ENCODE measurements around the gene BMP7.

BMP7 gene

DNA sequence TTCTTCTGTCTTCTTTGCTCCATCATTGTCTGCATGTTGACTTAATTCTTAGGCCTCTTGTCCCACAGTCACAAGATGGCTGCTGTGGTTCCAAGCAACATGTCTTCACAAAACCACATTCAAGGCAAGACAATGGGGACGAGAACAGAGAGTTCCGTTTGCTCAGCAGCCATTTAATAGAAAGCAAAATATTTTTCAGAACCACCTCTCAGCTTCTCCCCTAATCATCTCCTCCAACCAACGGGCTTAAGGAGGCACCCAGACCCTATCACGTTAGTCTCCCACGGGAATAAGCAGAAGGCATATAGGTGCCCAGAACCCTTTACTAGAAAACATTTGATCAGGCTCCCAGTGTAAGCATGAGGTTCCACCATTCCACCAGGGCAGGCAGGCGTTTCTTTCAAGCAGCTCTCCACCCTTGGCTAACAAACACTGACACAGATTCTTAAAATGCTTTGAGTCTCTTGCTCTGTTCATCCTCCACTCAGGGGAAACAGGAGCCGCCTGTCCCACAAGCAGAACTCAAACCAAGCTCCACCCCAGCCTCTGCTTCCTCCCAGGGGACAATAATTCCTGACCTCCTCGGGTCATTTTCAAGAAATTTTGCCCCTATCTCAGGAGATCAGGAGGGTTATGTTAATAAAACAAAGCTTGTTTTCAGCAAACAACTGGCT is 19.0 kb downstream of the BMP7 start:
- no peaks in the 10 kb centered on the region for H3K36me3 ChIP-seq (ENCODE audit: insufficient read depth, low read length)
- H3K4me3 ChIP-seq: no peak overlapping the region
- H3K9me3 ChIP-seq (ENCODE audit: low read depth, low read length): no peaks in the 10 kb centered on the region
- H3K27ac ChIP-seq: no peak overlapping the region
- TF ChIP-seq FOXP2 (optimal IDR thresholded peaks at IDR 0.05; ENCODE audit: control extremely low read depth, extremely low read length, insufficient read depth) (no peak), POLR2AphosphoS5 (IDR thresholded peaks at IDR 0.05; ENCODE audit: borderline replicate concordance, low read depth, low read length) (no peak), EZH2 (IDR thresholded peaks at IDR 0.05) (no peak)
- H3K9ac ChIP-seq (ENCODE audit: insufficient read length): no peak overlapping the region
- no peak for DNase-seq (ENCODE audit: low read depth, low spot score)

DNA sequence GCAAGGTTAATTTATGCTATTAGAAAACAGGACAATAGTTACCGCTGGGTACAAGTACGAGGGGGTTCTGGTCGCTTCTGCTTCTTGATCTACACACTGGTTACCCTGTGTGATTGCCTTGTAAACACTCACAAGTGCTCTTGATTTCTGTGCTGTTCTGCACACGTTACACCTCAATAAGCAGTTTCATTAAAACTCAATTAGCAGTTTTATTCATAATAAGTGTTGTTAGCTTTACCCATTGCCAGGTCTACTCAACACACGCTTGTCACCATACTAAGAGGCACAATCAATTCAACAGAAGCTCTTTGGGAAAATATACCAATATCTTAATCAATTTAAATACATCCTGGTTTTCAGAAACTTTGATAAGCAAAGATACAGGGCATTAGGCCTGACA is 20.4 kb downstream of the BMP7 start:
- Histone ChIP-seq H3K9ac (ENCODE audit: insufficient read length) (no peak overlapping the region), H3K4me3 (no peak overlapping the region), H3K9me3 (ENCODE audit: low read depth, low read length) (no peaks in the 10 kb centered on the region), H3K36me3 (ENCODE audit: insufficient read depth, low read length) (no peaks in the 10 kb centered on the region), H3K27ac (no peak overlapping the region)
- TF ChIP-seq FOXP2 (optimal IDR thresholded peaks at IDR 0.05; ENCODE audit: control extremely low read depth, extremely low read length, insufficient read depth): no peak
- TF ChIP-seq POLR2AphosphoS5 (IDR thresholded peaks at IDR 0.05; ENCODE audit: borderline replicate concordance, low read depth, low read length): no peak
- no peak for TF ChIP-seq EZH2 (IDR thresholded peaks at IDR 0.05)
- no peak for DNase-seq (ENCODE audit: low read depth, low spot score)

DNA sequence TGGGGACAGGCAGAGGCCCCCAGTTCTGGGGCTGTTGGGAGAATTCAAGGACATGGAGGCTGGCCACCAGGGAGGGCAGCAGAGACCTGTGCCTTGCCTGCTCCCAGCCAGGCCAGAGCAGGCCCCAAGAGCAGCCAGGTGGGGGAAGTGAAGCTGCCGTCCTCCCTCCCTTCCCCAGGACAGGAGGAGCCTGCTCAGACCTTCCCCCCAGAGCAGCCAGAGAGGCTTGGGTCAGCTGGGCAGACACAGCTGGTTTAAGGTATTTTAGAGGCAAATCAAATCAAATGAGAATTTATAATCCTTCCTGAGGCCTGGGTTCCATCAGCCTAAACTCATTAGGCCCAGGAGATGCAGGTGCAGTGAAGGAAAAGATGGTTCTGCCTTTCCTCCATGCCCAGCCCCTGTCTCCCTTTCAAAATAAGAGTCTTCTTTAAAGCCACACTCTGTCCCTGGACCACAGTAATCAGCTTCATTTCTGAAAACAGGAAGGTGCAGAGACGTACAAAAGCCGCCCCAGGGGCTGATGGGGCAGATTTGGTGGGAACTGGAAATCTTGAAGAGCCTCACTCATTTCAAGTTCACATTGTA is 21.7 kb downstream of the BMP7 start:
- Histone ChIP-seq H3K9me3 (ENCODE audit: low read depth, low read length) (no peaks in the 10 kb centered on the region), H3K9ac (ENCODE audit: insufficient read length) (no peak overlapping the region), H3K27ac (no peak overlapping the region), H3K4me3 (no peak overlapping the region), H3K36me3 (ENCODE audit: insufficient read depth, low read length) (no peaks in the 10 kb centered on the region)
- TF ChIP-seq POLR2AphosphoS5 (IDR thresholded peaks at IDR 0.05; ENCODE audit: borderline replicate concordance, low read depth, low read length): no peak
- no peak for TF ChIP-seq FOXP2 (optimal IDR thresholded peaks at IDR 0.05; ENCODE audit: control extremely low read depth, extremely low read length, insufficient read depth)
- no peak for TF ChIP-seq EZH2 (IDR thresholded peaks at IDR 0.05)
- DNase-seq (ENCODE audit: low read depth, low spot score): no peak

DNA sequence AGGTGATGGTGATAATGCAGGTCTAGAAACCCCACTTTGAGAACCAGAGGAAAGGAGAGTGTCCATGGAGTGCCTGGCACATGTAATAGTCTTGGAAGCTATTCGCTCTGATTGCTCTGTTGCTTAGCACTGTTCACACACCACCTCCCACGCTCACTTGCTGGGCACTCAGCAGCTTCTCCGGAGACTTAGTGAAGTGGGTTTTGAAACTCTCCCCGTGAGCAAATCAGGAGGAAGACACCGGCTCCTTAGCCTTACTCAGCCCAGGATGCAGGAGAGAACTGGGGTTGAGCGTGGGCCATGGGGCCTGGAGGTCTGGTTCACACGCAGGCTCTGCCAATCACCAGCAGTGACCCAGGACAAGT is 22.2 kb downstream of the BMP7 start:
- no peaks in the 10 kb centered on the region for H3K36me3 ChIP-seq (ENCODE audit: insufficient read depth, low read length)
- no peak for DNase-seq (ENCODE audit: low read depth, low spot score)
- no peaks in the 10 kb centered on the region for H3K9me3 ChIP-seq (ENCODE audit: low read depth, low read length)
- H3K4me3 ChIP-seq: no peak overlapping the region
- no peak for TF ChIP-seq EZH2 (IDR thresholded peaks at IDR 0.05)
- TF ChIP-seq POLR2AphosphoS5 (IDR thresholded peaks at IDR 0.05; ENCODE audit: borderline replicate concordance, low read depth, low read length): no peak
- no peak for TF ChIP-seq FOXP2 (optimal IDR thresholded peaks at IDR 0.05; ENCODE audit: control extremely low read depth, extremely low read length, insufficient read depth)
- H3K27ac ChIP-seq: no peak overlapping the region
- H3K9ac ChIP-seq (ENCODE audit: insufficient read length): no peak overlapping the region

DNA sequence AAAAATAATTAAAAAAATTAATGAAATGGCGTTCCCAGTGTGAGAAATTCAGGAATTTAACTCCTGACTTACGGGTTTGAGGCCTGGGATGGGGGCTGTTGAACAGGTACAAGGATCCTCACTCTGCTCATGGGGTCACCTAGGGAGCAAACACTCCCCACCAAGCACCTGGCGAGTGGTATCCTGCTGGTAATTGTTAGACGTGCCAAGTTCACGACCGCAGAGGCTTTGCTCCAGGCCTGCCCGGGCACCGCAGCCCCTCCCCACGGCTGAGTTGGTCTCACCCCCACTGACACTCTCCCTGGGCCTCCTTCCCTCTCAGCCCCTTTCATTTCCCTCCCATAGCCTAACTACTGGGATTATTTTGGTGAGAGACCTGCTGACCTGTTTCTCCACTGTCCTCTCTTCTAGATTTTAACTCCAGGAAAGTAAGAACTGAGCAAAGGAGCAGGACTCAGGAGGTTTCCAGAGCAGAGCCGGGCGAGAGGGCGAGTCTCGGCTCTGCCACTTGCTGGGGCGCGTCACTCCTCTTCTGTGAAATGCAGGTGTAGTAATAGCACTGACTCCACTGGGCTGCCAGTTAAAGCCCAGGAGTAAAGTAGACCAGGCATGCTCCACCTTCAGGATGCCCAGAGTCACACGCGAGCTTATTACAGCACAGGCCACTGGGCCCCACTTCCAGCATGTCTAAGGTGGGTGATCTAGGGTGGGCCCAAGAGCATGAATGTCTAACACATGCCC is 22.8 kb downstream of the BMP7 start:
- Histone ChIP-seq H3K4me3 (no peak overlapping the region), H3K9me3 (ENCODE audit: low read depth, low read length) (no peaks in the 10 kb centered on the region), H3K27ac (no peak overlapping the region), H3K9ac (ENCODE audit: insufficient read length) (no peak overlapping the region), H3K36me3 (ENCODE audit: insufficient read depth, low read length) (no peaks in the 10 kb centered on the region)
- no peak for DNase-seq (ENCODE audit: low read depth, low spot score)
- TF ChIP-seq POLR2AphosphoS5 (IDR thresholded peaks at IDR 0.05; ENCODE audit: borderline replicate concordance, low read depth, low read length) (no peak), EZH2 (IDR thresholded peaks at IDR 0.05) (no peak), FOXP2 (optimal IDR thresholded peaks at IDR 0.05; ENCODE audit: control extremely low read depth, extremely low read length, insufficient read depth) (no peak)

DNA sequence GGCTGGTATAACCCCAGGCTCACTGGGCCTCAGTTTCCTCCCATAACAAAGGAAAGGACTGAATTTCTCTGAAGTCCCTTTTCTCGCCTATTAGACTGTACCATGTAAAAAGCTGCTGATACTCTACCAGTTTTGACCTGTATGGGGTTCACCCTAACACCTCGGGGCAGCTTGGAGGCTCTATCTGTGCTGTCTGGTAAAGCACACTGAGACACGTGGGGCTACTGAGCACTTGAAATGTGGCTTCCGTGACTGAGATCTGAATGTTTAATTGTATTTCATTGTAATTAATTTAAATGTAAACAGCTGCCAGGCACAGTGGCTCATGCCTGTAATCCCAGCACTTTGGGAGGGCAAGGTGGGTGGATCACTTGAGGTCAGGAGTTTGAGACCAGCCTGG is 24.0 kb downstream of the BMP7 start:
- no peak overlapping the region for H3K9ac ChIP-seq (ENCODE audit: insufficient read length)
- no peak overlapping the region for H3K4me3 ChIP-seq
- H3K36me3 ChIP-seq (ENCODE audit: insufficient read depth, low read length): no peaks in the 10 kb centered on the region
- H3K27ac ChIP-seq: no peak overlapping the region
- no peak for DNase-seq (ENCODE audit: low read depth, low spot score)
- TF ChIP-seq FOXP2 (optimal IDR thresholded peaks at IDR 0.05; ENCODE audit: control extremely low read depth, extremely low read length, insufficient read depth) (no peak), EZH2 (IDR thresholded peaks at IDR 0.05) (no peak), POLR2AphosphoS5 (IDR thresholded peaks at IDR 0.05; ENCODE audit: borderline replicate concordance, low read depth, low read length) (no peak)
- no peaks in the 10 kb centered on the region for H3K9me3 ChIP-seq (ENCODE audit: low read depth, low read length)

DNA sequence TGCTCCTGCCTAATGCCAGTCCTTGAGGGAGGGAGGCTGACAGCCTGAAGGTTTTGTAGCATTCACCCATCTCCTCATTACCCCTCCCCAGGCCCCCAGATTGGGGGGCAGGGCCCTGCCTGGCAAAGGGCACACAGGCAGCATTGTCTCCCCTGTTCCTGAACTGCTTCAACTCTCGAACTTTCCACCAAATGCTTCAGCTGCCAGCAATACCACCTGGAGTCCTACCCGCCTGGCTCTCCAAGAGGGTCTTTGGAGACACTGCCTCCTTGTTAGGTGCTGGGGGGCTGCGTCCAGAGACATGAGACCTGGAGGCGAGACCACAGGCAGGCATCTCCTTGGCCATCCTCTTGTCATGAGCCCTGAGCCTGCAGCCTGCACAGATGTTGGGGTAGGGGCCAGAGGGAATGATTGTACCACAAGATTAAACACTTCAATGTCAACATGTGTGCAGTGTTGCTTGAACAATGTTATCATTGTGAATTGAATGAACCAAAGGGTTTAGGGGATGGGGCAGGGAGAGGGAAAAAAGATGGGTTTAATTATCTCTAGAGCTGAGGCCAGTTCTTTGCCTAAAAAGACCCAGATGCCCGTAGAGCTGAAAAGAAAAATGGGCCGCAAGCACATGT is 25.0 kb downstream of the BMP7 start:
- Histone ChIP-seq H3K36me3 (ENCODE audit: insufficient read depth, low read length) (no peaks in the 10 kb centered on the region), H3K27ac (no peak overlapping the region), H3K9me3 (ENCODE audit: low read depth, low read length) (no peaks in the 10 kb centered on the region), H3K4me3 (no peak overlapping the region), H3K9ac (ENCODE audit: insufficient read length) (no peak overlapping the region)
- DNase-seq (ENCODE audit: low read depth, low spot score): no peak
- TF ChIP-seq FOXP2 (optimal IDR thresholded peaks at IDR 0.05; ENCODE audit: control extremely low read depth, extremely low read length, insufficient read depth): no peak
- no peak for TF ChIP-seq POLR2AphosphoS5 (IDR thresholded peaks at IDR 0.05; ENCODE audit: borderline replicate concordance, low read depth, low read length)
- no peak for TF ChIP-seq EZH2 (IDR thresholded peaks at IDR 0.05)
